Measurements from ENCODE around the gene KLF5.

DNA sequence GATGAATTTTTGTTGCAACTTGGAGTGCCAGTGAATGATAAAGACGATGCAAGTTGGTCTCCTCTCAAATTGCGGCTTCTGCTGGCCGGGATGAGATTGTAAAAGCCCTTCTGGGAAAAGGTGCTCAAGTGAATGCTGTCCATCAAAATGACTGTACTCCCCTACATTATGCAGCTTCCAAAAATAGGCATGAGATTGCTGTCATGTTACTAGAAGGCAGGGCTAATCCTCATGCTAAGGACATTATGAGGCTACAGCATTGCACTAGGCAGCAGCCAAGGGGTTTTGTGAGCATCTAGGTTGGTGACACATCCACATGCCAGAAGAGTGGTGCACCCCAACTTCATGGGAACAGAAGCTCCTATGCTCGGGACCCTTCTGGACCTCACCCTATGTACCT is 22.2 kb upstream of the KLF5 start:
- TF ChIP-seq, protein P1, sequence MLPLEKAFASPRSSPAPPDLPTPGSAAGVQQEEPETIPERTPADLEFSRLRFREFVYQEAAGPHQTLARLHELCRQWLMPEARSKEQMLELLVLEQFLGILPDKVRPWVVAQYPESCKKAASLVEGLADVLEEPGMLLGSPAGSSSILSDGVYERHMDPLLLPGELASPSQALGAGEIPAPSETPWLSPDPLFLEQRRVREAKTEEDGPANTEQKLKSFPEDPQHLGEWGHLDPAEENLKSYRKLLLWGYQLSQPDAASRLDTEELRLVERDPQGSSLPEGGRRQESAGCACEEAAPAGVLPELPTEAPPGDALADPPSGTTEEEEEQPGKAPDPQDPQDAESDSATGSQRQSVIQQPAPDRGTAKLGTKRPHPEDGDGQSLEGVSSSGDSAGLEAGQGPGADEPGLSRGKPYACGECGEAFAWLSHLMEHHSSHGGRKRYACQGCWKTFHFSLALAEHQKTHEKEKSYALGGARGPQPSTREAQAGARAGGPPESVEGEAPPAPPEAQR (tag by site-specific recombination; IDR thresholded peaks at IDR 0.05) = no peak
- no peak for TF ChIP-seq ZNF776 (tag by site-specific recombination; IDR thresholded peaks at IDR 0.05; ENCODE audit: borderline replicate concordance)
- TF ChIP-seq HOXD13 (CRISPR knock-in tag; IDR thresholded peaks at IDR 0.05; ENCODE audit: borderline replicate concordance) = no peak
